HG02571 (cell line): ENCODE results near the gene UGT2A2.
"Not testable (repeated sequence)": the region's sequence is repeated elsewhere in the genome, so short reads cannot be mapped to it uniquely, and the experiment has no call there.

Experiments
- ATAC-seq: cut with Tn5 transposase; IDR thresholded peaks from one replicate; pipeline ENCODE4 v1.9.1; 2021; ENCODE audit warnings: mild to moderate bottlenecking, moderate library complexity; ENCODE audit not compliant: unreplicated experiment

UGT2A2 gene

DNA sequence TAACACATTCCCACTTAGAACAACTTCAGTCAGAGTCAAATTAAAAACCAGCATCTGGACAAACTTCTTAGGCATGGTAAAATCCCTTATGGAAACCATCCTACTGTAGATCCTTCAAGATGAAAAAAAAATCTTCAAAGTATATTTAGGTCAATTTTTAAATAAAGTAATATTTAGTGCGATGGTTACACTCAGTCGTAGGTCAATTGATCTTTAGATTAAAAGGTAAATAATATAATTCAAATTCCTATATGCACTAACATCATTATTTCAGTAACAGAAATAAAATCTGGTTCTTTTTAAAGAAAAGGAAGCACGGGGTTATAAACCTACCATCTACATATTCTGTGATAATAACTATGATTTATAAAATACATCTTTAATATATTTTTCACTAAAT, at the start of gene UGT2A2:
Gene UGT2A2 (minus strand): TSS at position 101 of the 400 bp plus-strand sequence. CDS start 2 bp downstream, at position 99.
- no peak for ATAC-seq

- no peak for ATAC-seq
Observed at GRCh38 chr4:69684804-69685203, 45.4 kb upstream of the UGT2A2 start.

- no peak for ATAC-seq
Observed at GRCh38 chr4:69668680-69669079, 29.2 kb upstream of the UGT2A2 start.

GRCh38 chr4:69664009-69664408, 24.6 kb upstream of the UGT2A2 start:
- ATAC-seq: not testable (repeated sequence)

DNA sequence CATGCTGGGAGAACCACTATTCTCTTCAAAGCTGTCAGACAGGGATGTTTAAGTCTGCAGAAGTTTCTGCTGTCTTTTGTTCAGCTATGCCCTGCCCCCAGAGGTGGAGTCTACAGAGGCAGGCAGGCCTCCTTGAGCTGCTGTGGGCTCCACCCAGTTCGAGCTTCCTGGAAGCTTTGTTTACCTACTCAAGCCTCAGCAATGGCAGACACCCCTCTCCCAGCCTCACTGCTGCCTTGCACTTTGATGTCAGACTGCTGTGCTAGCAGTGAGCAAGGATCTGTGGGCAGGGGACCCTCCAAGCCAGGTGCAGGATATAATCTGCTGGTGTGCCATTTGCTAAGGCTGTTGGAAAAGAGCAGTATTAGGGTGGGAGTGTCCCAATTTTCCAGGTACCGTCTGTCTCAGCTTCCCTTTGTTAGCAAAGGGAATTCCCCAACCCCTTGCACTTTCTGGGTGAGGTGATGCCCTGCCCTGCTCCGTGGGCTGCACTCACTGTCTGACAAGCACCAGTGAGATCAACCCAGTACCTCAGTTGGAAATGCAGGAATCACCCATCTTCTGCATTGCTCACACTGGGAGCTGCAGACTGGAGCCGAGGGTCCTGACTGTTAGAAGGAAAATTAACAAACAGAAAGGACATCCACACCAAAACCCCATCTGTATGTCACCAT, 21.8 kb upstream of the UGT2A2 start:
- ATAC-seq: not testable (repeated sequence)

GRCh38 chr4:69658133-69658532, 18.7 kb upstream of the UGT2A2 start:
- ATAC-seq: no peak

DNA sequence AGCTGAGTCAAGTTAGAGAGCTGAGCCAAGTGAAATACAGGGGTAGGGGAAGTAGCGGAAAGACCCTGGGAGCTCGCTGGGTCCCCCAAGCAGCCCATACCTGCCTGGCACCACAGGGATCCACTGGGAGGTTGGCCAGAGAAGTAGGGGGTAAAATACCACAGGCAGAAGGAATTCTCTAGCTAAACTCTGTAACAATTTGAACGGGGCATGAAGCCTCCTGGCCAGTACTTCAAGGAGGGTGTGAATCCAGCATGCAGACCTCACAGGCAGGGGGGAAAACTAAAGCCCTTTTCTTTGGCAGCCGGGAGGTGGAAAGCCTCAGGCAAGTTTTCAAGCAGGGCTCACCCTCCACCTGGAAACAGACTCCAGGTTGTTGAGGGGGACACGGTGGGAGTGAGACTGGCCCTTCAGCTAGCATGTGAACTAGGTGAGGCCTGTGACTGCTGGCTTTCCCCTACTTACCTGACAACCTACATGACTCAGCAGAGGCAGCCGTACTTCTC, 17.3 kb upstream of the UGT2A2 start:
- ATAC-seq: no peak

- ATAC-seq: no peak
Observed at GRCh38 chr4:69653147-69653546, 13.7 kb upstream of the UGT2A2 start, which contains the start of gene UGT2A1. UGT2A1 (minus strand) TSS chr4:69653247; CDS start chr4:69647644, 5,603 bp downstream.

DNA sequence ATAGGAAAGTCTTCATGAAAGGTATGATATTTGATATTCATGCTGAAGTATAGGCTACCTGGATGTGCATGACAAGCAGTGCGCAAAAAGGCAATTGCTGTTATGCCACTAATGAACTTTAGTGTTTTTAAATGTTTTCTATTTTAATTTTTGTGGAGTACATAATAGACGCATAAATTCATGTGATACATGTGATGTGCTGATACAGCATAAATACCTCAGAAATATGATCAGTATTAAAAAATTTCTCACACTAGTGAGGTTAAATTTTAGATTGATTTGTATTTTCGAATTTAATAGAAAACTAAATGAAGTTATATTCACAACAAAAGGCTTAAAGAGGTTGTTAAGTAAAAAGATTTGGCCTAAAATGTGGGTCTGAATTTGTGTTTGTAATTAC, 11.4 kb upstream of the UGT2A2 start:
- no peak for ATAC-seq

DNA sequence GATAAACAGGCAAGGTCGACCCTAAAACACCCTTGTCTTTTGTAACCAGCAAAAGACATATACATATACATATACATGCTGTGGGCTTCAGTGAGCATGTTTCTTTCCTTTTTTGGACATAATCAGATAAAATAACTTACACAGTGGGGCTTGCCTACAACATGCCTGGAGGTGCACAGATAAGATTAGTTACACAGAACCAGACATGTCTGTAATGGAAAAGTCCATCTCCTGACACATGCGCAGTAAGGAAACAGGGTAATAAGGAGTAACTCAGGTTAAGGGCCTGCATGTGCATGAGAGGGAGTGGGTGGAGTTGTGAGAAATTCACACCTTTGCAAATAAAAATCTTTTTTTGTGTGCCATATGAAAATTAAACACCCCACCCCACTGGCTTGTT, 10.2 kb upstream of the UGT2A2 start:
- no peak for ATAC-seq

DNA sequence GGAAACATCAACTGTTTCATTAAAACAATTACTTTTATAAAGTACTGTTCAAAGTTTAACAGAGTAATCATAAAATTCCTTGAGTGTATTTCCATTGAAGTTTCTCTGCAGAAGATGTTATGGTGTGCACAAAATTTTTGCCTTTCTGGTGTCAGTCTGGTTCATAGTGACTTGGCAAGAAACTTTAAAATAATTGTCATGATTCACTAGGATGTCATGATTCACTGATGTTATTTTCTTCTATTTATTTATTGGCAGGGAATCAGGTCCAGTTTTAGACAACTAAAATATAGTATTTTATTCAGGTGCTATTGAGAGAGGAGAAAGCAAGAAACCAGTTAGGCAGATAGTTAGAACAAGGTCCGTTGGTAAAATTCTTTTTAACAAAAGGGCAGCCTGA, 9.8 kb upstream of the UGT2A2 start:
- ATAC-seq: no peak

- ATAC-seq: no peak
Observed at GRCh38 chr4:69642961-69643360, 3.5 kb upstream of the UGT2A2 start.

GRCh38 chr4:69640289-69640688, 847 bp upstream of the UGT2A2 start:
- ATAC-seq: no peak

DNA sequence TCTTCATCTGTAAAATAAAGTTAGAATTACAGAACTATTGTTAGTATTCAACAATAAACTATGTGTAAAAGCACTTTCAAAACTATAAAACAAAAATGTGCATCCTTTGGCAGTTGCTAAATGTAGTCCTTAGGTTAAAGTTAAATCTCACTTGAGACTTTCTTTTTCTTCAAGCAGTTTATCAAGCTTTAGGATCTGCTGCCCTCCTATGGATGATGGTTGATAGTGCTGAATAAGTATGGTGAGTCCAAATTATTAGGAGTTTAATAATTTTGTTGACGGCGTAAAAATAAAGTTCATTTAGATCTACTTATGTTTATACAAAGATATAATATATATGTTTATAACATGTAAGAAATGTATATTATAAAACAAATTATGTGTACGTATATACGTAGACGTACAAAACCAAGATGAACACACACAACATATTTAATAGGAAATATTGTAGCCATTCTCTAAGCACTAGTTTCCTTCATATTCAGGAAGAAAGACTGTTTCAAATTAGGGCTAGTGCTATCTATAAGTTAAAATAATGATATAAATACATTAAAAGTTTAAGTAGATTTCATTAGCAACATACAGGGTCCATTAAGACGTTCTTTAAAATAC, 22.3 kb downstream of the UGT2A2 start:
- no peak for ATAC-seq

DNA sequence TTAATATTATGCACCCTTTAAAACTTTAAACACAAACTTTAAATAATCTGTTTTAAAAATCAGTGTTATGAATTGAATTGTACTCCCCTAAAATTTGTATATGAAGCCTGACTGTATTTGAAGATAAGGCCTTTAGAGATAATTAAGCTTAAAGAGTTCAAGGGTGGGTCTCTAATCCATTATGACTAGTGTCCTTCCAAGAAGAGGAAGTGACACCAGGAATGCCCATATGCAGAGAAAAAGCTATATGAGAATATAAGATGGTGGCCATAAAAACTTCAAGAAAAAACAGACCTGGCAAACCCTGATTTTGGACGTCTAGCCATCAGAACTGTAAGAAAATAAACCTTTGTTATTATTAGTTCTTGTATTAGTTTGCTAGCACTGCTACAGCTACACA, 29.0 kb downstream of the UGT2A2 start:
- no peak for ATAC-seq

- ATAC-seq: no peak
Observed at GRCh38 chr4:69601065-69601464, 38.4 kb downstream of the UGT2A2 start.

- ATAC-seq: no peak
Observed at GRCh38 chr4:69600013-69600412, 39.4 kb downstream of the UGT2A2 start.

GRCh38 chr4:69594382-69594781, 45.1 kb downstream of the UGT2A2 start:
- ATAC-seq: no peak

DNA sequence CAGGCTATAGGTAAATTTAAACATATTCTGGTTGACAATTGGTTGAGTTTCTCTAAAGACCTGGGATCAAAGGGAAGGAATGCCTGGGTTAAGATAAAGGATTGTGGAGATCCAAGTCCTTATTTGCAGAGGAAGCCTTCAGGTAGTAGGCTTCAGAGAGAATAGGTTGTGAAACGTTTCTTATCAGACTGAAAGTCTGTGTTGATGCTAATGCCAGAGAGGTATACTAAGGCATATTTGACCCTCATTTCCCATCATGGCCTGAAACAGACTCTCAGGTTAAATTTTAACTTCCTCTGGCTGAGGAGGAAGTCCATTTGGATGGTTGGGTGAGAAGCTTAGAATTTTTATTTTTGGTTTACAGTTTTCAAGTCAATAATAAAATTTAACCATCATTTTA, 48.1 kb downstream of the UGT2A2 start:
- ATAC-seq: no peak

GRCh38 chr4:69589884-69590283, 49.6 kb downstream of the UGT2A2 start:
- no peak for ATAC-seq

DNA sequence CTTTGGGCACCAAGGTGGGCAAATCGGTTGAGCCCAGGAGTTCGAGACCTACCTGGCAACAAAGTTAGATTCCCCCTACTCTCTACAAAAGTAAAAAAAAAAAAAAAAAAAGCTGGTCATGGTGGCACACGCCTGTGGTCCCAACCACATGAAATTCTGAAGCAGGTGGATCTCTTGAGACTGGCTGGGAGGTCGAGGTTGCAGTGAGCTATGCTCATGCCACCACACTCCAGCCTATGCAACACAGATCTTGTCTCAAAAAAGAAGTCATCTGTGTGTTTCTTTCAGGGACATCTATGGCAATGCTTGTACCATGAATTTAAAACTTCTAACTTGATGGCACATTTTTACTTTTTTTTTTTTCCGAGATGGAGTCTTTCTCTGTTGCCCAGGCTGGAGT, 55.3 kb downstream of the UGT2A2 start:
- ATAC-seq: no peak

GRCh38 chr4:69583543-69583942, 55.9 kb downstream of the UGT2A2 start:
- no peak for ATAC-seq
